ENCODE results near the gene SIPA1L3. TPM values are rescaled to one million over a fixed set of nuclear protein-coding genes. Genes with fewer than 3 reads are reported as not detected.

The SIPA1L3 gene
- polyA plus RNA-seq, 1 of the 3 experiments (the other 2 are of a cell fraction): 11.6 TPM

GRCh38 chr19:37899453-37899852, 7.6 kb upstream of the SIPA1L3 start:
- H3K4me2 ChIP-seq: no peak overlapping the region
- H3K4me3 ChIP-seq (ENCODE audit: low read depth in 2 of 2, low read length in 1 of 2): no peak overlapping the region
- ChIA-PET CTCF (interaction anchor here (0.6 to 2.9 kb wide), 17 partner anchors 68 to 1033 kb away, joined by 3 to 12 read pairs (median 4); partner anchors contain the start of genes PPP1R14A and ZNF607), POLR2A (no interaction called here)
- no peaks in the 10 kb centered on the region for H3K36me3 ChIP-seq (replicated peaks in 1 of 2; ENCODE audit: control insufficient read depth in 1 of 2, insufficient read depth in 2 of 2, low read length in 1 of 2)
- no peaks in the 10 kb centered on the region for H3K79me2 ChIP-seq (ENCODE audit: insufficient read depth)
- no peaks in the 10 kb centered on the region for H3K4me1 ChIP-seq (ENCODE audit: control insufficient read depth in 1 of 2, insufficient read depth in 2 of 2, low read depth in 1 of 2, low read length in 1 of 2)
- H3K9me2 ChIP-seq: no peaks in the 10 kb centered on the region
- DNase-seq: no peak
- no peak overlapping the region for H3K9ac ChIP-seq
- no peaks in the 10 kb centered on the region for H3K27me3 ChIP-seq (ENCODE audit: insufficient read depth)
- no peak overlapping the region for H3K27ac ChIP-seq (ENCODE audit: low read depth in 2 of 2, low read length in 1 of 2)
- no peaks in the 10 kb centered on the region for H3F3A ChIP-seq (replicated peaks; ENCODE audit: insufficient read depth)
- H3K9me3 ChIP-seq: no peaks in the 10 kb centered on the region
- TF ChIP-seq TCF12 (IDR thresholded peaks at IDR 0.05) (no peak), RAD21 (IDR thresholded peaks at IDR 0.05; ENCODE audit: low read length) (no peak), NRF1 (IDR thresholded peaks at IDR 0.05; ENCODE audit: low read depth, low read length) (no peak), MAX (IDR thresholded peaks at IDR 0.05; ENCODE audit: low read depth) (no peak), POLR2AphosphoS5 (IDR thresholded peaks at IDR 0.05; ENCODE audit: low read depth, low read length) (no peak), EP300 (IDR thresholded peaks at IDR 0.05; ENCODE audit: borderline replicate concordance in 1 of 2, low read depth in 1 of 2, low read length in 1 of 2) (no peak), TEAD4 (IDR thresholded peaks at IDR 0.05; ENCODE audit: borderline replicate concordance, insufficient read depth) (no peak)
- no peaks in the 10 kb centered on the region for H4K20me1 ChIP-seq (ENCODE audit: insufficient read depth)
- 14% methylated on average over 1 of the region's 1 CpG for WGBS (ENCODE audit: low lambda C conversion rate)
- H2AFZ ChIP-seq (ENCODE audit: low read depth): no peak overlapping the region

- ChIA-PET POLR2A (interaction anchor here (0.7 kb wide), 1 partner anchor 430 kb away, joined by 3 read pairs; no protein-coding TSS in a partner anchor), CTCF (interaction anchor here (1.1 to 2.9 kb wide), 7 partner anchors 104 to 1032 kb away, joined by 3 to 12 read pairs (median 4); no protein-coding TSS in a partner anchor)
- DNase-seq: no peak
- H3K27me3 ChIP-seq (ENCODE audit: insufficient read depth): no peaks in the 10 kb centered on the region
- no peaks in the 10 kb centered on the region for H4K20me1 ChIP-seq (ENCODE audit: insufficient read depth)
- 75% methylated on average over 2 of the region's 2 CpGs for WGBS (ENCODE audit: low lambda C conversion rate)
- no peaks in the 10 kb centered on the region for H3K79me2 ChIP-seq (ENCODE audit: insufficient read depth)
- H2AFZ ChIP-seq (ENCODE audit: low read depth): 0 out of 2 replicates have a peak overlapping the region, but pooled peaks have one; percentile 14
- no peaks in the 10 kb centered on the region for H3K9me2 ChIP-seq
- no peak overlapping the region for H3K27ac ChIP-seq (ENCODE audit: low read depth in 2 of 2, low read length in 1 of 2)
- H3K4me2 ChIP-seq: no peak overlapping the region
- no peaks in the 10 kb centered on the region for H3K36me3 ChIP-seq (replicated peaks in 1 of 2; ENCODE audit: control insufficient read depth in 1 of 2, insufficient read depth in 2 of 2, low read length in 1 of 2)
- no peak overlapping the region for H3K4me3 ChIP-seq (ENCODE audit: low read depth in 2 of 2, low read length in 1 of 2)
- no peaks in the 10 kb centered on the region for H3F3A ChIP-seq (replicated peaks; ENCODE audit: insufficient read depth)
- H3K9me3 ChIP-seq: no peaks in the 10 kb centered on the region
- H3K4me1 ChIP-seq (ENCODE audit: control insufficient read depth in 1 of 2, insufficient read depth in 2 of 2, low read depth in 1 of 2, low read length in 1 of 2): no peaks in the 10 kb centered on the region
- TF ChIP-seq EP300 (IDR thresholded peaks at IDR 0.05; ENCODE audit: borderline replicate concordance in 1 of 2, low read depth in 1 of 2, low read length in 1 of 2): no peak
- no peak for TF ChIP-seq RFX5 (IDR thresholded peaks at IDR 0.05; ENCODE audit: low read length)
- no peak for TF ChIP-seq ZBTB33 (IDR thresholded peaks at IDR 0.05; ENCODE audit: borderline replicate concordance, low read depth)
- no peak for TF ChIP-seq POLR2AphosphoS5 (IDR thresholded peaks at IDR 0.05; ENCODE audit: low read depth, low read length)
- TF ChIP-seq RXRA (IDR thresholded peaks at IDR 0.05; ENCODE audit: borderline replicate concordance, low read depth): no peak
- no peak overlapping the region for H3K9ac ChIP-seq
These were observed 7.0 kb upstream of the SIPA1L3 start for GRCh38 chr19:37899966-37900365.

All from SK-N-SH (cell line).